Peyer's patch (tissue), 4 donors: ENCODE data around the gene GALNT2.

Experiments used
- POLR2A ChIP-seq, 2 donors: fragments of 450-650 bp; IDR thresholded peaks; one replicate each; pipeline ENCODE4 v1.5.1; 2017; ENCODE audit warnings: antibody characterized with exemption in 2 of 2, mild to moderate bottlenecking in 2 of 2, moderate library complexity in 2 of 2
- TF ChIP-seq, protein P1 (sequence below), 6 experiments: fragments of 450-650 bp in 4 of 6; fragments of 200-600 bp in 2 of 6; sonication (generic) in 1 of 6; IDR thresholded peaks; one replicate each; pipeline ENCODE4 v1.5.1; 2017 to 2019; ENCODE audit warnings: antibody characterized with exemption in 6 of 6, mild to moderate bottlenecking in 3 of 6, moderate library complexity in 1 of 6

DNA sequence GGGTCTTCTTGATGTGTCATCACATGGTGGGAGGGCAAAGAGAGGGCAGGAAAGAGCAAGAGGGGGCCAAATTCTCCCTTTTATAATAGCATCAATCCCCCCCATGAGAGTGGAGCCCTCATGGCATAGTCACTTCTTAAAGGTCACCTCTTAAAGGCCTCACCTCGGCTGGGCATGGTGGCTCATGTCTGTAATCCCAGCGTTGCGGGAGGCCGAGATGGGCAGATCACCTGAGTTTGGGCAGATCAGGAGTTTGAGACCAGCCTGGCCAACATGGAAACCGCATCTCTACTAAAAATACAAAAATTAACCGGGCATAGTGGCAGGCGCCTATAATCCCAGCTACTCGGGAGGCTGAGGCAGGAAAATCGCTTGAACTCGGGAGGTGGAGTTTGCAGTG is 189.0 kb downstream of the GALNT2 start:
- TF ChIP-seq, protein P1, sequence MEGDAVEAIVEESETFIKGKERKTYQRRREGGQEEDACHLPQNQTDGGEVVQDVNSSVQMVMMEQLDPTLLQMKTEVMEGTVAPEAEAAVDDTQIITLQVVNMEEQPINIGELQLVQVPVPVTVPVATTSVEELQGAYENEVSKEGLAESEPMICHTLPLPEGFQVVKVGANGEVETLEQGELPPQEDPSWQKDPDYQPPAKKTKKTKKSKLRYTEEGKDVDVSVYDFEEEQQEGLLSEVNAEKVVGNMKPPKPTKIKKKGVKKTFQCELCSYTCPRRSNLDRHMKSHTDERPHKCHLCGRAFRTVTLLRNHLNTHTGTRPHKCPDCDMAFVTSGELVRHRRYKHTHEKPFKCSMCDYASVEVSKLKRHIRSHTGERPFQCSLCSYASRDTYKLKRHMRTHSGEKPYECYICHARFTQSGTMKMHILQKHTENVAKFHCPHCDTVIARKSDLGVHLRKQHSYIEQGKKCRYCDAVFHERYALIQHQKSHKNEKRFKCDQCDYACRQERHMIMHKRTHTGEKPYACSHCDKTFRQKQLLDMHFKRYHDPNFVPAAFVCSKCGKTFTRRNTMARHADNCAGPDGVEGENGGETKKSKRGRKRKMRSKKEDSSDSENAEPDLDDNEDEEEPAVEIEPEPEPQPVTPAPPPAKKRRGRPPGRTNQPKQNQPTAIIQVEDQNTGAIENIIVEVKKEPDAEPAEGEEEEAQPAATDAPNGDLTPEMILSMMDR (IDR thresholded peaks at IDR 0.05), result no peak
- no peak for TF ChIP-seq POLR2A (IDR thresholded peaks at IDR 0.05)
